Fibroblast of skin of back (primary cell): ENCODE measurements around the gene ILF3. TPM values are rescaled to one million over a fixed set of nuclear protein-coding genes. Genes with fewer than 3 reads are reported as not detected.

Experiments
- DNase-seq: peaks from one replicate; pipeline ENCODE4 v3.0.0-alpha.2; 2013
- polyA plus RNA-seq, 2 experiments: library from polyadenylated mRNA; unstranded; fragments of 120-200 nt; gene quantifications; one replicate each; pipeline ENCODE4 v1.2.1, GENCODE V29; 2013; ENCODE audit not compliant: insufficient read length in 2 of 2

The ILF3 gene
- polyA plus RNA-seq (2013, experiment 1 of 2; ENCODE audit: insufficient read length), result 195 TPM
- 87.8 TPM for polyA plus RNA-seq (2013, experiment 2 of 2; ENCODE audit: insufficient read length)

DNA sequence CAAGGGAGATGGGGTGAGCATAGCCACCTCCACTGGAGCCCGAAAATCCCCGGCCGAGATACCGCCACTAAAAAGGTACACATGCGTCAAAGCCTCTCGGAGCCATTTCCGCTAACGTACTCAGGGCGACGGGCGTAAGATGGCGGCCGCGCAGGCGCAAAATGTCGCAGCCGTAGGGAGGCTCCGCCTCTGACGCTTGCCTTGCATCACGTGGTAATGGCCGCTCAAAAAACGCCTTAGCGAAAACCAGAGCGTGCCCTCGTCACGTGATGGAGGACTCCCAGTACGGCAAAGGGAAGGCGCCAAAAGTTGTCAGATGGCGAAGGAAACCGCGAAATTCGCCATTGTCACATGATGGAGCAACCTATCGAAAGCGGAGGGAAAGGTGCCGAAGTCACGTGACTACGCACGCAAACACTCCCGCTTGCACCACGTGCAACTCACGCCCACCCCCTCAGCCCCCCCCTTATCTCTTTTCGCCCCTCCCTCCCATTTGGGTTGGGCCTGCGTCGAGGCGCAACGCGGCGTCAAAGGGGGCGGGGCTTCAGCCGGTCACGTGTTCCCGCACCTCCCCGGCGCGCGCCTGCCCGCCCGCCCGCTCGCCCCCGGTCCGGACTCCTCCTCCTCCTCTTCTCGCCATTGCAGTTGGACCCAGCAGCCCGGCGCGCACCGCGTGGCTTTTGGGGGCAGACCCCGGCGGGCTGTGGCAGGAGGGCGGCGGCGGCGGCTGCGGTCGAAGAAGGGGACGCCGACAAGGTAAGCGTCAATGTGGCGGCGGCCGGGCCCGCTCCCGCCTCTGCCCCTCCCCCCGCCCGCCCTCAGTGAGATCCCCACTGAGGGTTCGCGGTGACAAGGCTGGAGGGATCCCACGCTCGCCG is at the start of gene ILF3:
ILF3 (plus strand) TSS at position 615 of the 878 bp plus-strand sequence. CDS start 16,260 bp downstream, outside the sequence.
- DNase-seq, result peak; percentile 100

DNA sequence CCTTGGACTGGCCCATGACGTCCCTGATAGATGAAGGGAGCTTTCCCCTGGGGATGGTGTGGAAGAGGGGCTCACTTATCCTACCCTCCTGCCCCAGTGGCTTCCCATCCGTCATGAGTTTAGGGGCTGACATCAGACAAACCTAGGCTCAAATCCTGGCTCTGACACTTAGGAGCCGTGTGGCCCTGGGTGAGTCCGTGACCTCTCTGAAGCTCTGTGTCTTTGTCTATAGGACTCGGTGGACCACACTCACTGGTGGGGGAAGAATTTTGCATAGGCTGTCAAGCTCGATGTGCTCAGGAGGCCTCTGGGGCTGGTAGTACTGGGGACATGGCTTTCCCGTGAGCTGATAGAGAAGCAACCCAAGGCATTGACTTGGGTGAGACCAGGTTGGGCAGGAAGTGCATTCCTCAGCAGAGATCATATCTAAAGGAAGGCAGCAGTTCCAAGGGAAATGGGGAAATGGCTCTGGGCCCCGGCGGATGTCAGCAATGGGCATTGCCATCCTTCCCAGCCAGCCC is 49.6 kb upstream of the ILF3 start:
- DNase-seq, result no peak

DNA sequence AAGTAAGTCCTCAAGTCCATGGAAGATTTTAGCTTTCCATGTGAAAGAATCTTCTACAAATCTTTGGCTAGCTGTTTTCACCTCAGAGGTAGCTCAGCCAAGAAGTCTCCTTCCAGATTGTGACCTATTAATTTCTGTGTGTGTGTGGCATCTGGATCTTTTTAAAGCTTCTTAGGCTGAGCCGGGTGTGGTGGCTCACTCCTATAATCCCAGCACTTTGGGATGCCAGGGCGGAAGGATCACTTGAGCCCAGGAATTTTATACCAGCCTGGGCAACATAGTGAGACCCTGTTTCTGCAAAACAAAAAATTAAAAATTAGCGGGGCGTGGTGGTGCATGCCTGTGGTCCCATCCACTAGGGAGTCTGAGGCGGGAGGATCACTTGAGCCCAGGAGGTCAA is 42.2 kb upstream of the ILF3 start:
- no peak for DNase-seq

DNA sequence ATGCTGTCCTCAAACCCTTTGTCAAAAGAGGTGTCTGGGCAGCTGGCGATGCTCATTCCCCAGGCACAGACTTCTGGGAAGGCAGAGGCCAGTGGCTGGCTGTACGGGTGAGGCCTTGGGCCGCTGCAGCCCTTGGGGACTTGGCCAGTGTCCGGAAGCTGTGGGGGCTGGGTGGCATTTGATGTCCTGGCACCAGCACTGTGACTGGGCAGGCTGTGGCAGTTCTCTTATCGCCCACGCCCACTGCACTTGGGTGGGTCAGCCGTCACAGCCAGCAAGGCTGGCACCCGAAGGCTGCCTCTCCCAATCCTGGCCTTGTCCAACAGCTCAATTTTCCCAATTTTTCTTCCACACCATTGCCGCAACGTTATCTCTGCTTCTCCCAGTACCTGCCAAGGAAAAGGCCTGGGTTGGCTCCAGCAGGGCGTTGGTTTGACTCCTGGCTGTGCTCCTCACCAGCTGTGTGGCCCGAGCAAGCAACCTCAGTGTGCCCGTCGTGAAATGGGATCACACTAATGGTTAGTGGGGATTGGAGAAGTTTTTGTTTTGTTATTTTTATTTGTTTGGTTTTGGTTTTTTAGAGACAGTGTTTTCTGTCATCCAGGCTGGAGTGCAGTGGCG is 41.5 kb upstream of the ILF3 start:
- no peak for DNase-seq

DNA sequence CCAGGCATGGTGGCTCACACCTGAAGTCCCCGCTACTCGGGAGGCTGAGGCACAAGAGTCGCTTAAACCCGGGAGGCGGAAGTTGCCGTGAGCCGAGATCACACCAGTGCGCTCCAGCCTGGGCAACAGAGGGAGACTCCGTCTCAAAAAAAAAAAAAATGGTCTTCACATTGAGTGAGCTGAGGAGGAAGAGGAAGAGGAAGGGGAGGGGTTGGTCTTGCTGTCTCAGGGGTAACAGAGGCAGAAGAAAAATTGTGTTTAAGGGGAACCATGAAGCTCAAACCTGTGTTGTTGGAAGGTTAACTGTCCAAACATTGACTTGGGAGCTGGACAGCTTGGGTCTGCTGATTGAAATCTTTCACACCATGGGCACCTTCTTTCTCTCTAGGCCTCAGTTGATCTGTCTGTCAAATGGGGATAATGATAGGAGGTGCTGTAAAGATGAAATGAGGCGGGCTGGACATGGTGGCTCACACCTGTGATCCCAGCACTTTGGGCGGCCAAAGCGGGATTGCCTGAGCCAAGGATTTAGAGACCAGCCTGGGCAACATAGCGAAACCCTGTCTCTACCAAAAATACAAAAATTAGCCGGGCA is 38.6 kb upstream of the ILF3 start:
- DNase-seq, result no peak

DNA sequence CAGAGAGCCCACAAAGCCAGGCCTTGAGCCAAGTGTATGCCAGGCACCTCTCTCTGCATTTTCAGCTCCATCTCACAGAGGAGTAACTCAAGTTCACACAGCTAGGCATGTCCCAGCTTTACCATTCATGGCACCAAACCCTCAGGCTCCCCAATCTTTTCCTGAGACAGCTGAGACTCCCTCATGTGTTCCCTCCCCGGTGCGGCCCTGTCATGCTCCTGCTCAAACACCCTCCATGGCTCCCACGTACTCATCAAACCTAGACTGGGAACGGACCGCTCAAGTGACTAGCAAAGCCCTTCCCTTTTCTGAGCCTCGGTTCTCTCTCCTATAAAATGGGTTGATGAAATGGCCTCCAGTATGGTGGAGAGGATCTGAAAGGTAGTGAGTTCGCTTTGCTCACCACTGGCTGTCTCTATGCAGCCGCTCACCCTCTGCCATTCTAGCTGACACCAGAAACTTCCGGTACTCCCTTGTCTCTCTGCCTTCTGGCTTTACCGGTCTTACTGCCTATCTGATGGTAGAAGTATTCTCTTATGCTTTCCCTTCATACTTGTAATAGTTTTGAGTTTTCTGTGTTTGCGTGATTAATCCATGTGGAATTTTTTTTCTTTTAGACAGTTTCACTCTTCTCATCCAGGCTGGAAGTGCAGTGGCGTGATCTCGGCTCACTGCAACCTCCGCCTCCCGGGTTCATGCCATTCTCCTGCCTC is 36.6 kb upstream of the ILF3 start:
- peak; percentile 93 for DNase-seq

DNA sequence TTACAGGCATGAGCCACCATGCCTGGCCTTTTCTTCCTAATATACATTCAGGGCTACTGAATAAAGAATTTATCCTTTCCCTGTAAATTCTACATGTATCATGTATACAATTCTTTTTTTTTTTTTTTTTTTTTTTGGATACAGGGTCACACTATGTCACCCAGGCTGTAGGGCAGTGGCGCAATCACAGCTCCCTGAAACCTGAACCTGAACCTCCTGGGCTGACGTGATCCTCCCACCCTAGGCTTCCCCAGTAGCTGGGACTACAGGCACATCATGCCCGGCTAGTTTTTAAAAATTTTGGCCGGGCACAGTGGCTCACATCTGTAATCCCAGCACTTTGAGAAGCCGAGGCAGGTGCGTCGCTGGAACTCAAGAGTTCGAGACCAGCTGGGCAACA is 35.3 kb upstream of the ILF3 start:
- DNase-seq, result no peak

DNA sequence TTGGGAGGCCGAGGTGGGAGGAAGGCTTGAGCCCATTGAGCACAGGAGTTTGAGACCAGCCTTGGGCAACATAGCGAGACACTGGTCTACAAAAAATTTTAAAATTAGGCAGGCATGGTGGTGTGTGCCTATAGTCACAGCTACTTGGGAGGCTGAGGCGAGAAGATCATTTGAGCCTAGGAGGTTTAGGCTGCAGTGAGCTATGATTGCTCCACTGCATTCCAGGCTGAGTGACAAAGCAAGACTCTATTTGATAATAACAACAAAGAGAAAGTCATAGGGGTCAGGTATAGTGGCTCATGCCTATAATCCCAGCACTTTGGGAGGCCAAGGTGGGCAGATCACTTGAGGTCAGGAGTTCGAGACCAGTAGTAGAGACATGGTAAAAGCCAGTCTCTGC is 33.4 kb upstream of the ILF3 start:
- DNase-seq, result no peak

DNA sequence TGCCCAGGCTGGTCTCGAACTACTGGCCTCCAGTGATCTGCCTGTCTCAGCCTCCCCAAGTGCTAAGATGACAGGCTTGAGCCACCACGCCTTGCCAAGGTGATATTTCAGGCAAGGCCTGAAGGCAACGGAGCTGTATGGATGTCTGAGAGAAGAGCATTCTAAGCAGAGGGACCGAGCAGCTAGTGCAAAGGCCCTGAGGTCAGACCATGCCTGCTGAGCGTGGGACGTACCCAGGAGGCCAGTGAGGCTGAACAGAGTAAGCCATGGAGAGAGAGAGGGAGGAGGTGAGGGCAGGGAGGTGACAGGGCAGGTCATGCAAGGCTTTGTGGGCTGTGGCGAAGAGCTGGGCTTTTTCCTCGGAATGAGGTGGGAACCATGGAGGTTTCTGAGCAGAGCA is 32.2 kb upstream of the ILF3 start:
- DNase-seq, result no peak

DNA sequence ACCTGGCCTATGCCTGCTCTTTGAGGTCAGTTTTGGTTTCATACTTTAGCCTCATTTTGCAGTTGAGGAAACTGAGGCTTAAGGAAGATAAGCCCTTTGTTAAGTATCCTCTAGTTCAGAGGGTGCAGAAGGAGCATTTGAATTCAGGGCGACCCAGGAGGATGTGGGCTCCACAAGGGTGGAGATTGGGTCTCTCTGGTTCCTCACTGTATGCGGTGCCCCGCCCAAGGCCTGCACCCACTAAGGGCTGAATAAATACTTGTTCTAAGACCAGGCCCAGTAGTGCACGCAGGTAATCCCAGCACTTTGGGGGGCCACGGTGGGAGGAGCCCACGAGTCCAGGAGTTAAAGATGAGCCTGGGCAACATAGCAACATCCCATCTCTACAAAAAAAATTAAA is 29.6 kb upstream of the ILF3 start:
- DNase-seq, result no peak

DNA sequence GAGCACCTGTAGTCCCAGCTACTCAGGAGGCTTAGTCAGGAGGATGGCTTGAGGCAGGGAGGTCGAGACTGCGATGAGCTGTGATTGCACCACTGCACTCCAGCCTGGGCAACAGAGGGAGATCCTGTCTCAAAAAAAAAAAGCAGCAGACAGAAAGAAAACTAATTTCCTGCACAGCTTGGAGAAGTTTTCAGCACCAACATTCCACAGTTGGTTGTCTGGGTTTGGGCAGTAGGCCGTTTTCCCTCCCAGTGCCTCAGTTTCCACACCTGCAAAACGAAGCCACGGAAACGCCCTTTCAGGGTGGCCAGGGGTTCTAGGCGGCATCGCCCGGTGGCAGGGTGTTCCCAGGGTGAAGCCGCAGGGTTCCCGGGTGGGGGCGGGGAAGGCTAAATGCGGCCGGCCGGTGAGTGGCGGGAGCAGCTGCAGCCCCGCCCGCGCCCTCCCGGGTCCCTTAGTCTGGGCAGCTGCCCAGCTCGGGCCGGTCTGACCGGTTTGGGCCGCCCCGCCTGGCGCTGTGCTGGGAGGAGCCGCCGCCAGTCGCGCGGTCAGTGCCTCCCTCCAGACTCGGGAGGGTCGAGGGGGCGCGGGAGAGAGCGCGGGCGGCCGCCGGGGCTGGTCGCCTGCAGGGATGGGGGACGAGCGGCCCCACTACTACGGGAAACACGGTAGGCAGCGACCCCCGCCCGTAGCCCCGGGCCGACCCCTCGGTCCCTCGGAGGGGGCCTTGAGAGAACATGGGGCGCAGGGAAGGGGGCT is 29.0 kb upstream of the ILF3 start, which contains the start of gene SLC44A2:
SLC44A2 (plus strand) TSS at position 551 of the 759 bp plus-strand sequence; CDS start at position 632, 81 bp downstream.
- DNase-seq, result peak; percentile 54

DNA sequence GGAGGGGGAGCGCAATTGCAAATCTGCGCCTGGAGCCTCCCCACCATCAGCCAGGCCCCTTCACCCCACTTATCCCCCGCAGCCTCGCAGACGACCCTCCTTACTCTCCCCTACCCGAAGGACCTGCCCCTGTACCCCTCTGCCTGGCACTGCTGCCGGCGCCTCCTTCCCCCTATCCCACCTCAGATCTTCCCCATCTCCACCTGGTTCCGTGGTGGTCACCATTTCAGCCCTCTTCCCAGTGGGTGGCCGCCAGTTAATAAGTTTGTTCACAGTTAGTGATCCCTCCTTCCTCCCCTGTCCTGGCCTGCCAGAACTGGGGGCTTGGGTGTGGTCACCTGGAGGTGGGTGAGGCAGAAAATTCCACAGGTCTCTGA is 28.4 kb upstream of the ILF3 start:
- DNase-seq, result no peak

DNA sequence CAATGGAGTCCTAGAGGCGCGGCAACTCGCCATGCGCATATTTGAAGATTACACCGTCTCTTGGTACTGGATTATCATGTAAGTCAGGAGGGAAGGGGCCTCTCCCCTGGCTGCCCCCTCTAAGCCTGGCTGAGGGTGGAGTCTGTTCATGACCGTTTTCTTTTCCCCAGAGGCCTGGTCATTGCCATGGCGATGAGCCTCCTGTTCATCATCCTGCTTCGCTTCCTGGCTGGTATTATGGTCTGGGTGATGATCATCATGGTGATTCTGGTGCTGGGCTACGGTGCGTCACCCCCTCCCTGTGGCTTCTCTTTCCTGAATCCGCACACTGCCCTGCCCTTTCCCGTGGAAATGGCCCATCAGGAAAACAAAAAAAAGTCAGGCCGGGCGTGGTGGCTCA is 22.3 kb upstream of the ILF3 start:
- DNase-seq, result no peak

DNA sequence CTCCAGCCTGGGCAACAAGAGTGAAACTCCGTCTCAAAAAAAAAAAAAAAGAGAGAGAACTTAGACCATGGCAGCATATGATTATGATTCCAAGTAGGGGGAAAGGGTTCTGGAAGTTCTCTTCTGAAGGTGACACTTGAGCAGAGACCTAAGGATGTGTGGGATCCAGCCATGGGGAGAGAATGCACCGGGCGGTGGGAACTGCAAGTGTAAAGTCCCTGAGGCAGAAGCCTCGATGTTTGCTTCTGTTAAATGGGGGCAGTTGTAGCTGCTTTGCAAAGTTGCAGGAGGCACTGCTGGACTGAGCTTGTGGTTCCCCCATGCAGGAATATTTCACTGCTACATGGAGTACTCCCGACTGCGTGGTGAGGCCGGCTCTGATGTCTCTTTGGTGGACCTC is 19.7 kb upstream of the ILF3 start:
- no peak for DNase-seq

DNA sequence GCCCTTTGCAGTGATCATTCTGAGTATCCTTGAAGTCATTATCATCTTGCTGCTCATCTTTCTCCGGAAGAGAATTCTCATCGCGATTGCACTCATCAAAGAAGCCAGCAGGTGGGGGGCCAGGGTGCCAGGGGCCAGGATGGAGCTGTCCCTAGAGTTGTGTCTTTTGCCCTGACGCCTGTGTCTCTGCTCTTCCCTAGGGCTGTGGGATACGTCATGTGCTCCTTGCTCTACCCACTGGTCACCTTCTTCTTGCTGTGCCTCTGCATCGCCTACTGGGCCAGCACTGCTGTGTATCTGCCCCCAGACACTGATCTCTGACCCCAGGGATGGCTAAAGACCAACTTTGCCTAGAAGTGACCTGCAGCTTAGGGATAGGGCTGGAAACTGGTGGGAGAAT is 19.2 kb upstream of the ILF3 start:
- DNase-seq, result no peak

DNA sequence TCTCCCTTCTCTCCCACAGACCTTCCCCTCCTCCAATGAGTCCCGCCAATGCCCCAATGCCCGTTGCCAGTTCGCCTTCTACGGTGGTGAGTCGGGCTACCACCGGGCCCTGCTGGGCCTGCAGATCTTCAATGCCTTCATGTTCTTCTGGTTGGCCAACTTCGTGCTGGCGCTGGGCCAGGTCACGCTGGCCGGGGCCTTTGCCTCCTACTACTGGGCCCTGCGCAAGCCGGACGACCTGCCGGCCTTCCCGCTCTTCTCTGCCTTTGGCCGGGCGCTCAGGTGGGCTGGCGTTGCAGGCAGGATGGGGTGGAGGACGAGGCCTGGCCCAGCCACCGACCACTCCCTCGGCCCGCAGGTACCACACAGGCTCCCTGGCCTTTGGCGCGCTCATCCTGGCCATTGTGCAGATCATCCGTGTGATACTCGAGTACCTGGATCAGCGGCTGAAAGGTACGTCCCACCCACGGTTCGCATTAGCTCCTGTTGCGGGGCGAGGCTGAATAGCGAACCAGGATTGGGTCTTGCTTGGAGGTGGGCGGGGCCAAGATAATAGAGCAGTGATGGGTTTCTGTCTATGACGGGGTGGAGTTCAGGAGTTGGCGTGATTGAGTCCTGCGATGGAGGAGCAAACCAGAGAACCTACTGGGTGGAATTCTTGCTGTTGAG is 17.7 kb upstream of the ILF3 start:
- DNase-seq, result no peak

DNA sequence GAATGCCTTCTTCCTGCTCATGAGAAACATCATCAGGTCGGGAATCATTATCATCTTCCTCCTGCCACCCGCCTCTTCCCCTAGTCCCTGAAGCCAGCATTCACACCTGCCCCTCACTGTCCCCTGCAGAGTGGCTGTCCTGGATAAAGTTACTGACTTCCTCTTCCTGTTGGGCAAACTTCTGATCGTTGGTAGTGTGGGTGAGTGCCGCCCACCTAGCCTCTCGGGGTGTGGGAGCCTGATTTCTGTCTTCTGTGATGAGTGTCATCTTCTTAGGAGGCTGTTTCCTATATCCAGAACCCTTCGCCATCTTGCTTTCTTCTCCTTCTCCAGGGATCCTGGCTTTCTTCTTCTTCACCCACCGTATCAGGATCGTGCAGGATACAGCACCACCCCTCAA is 16.3 kb upstream of the ILF3 start:
- DNase-seq, result no peak

DNA sequence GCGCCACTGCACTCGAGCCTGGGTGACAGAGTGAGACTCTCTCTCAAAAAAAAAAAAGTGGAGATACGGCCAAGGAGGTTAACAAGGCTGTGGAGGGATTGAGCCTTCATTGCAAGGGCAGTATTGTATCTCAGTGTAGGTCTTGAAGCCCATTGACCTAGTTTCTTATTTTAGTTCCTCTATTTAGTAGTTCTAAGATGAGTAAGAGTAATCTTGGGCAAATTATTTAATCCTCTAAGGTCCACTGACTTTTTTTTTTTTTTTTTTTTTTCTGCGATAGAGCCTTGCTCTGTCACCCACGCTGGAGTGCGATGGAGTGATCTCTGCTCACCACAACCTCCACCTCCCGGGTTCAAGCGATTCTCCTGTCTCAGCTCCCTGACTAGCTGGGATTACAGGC is 14.3 kb upstream of the ILF3 start:
- no peak for DNase-seq

DNA sequence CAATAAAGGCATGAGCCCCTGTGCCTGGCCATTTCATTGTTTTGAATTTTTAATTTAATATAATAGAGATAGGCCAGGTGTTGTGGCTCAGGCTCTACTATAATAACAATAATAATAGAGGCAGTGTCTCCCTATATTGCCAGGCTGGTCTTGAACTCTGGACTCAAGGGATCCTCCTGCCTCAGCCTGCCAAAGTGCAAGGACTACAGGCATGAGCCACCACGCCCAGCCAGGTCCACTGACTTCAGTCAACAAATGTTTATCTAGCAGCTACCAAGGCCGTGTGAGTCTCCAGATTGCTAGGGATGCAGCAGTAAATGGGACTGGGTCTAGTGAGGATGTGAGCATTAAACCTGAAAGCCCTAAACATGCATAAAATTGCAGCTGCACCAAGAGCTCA is 13.8 kb upstream of the ILF3 start:
- no peak for DNase-seq

DNA sequence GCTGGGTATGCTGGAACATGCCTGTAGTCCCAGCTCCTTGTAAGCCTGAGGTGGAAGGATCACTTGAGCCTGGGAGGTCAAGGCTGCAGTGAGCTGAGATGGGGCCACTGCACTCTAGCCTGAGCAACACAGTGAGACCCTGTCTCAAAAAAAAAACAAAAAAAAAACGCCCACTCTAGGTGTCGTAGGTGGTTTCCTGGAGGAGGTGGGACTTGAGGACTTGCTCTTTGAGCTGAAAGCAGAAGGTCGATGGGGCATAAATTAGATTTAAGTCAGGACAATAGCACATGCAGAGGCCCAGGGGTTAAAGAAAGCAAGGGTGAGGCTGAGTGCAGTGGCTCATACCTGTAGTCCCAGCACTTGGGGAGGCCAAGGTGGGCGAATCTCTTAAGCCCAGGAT is 12.9 kb upstream of the ILF3 start:
- no peak for DNase-seq

DNA sequence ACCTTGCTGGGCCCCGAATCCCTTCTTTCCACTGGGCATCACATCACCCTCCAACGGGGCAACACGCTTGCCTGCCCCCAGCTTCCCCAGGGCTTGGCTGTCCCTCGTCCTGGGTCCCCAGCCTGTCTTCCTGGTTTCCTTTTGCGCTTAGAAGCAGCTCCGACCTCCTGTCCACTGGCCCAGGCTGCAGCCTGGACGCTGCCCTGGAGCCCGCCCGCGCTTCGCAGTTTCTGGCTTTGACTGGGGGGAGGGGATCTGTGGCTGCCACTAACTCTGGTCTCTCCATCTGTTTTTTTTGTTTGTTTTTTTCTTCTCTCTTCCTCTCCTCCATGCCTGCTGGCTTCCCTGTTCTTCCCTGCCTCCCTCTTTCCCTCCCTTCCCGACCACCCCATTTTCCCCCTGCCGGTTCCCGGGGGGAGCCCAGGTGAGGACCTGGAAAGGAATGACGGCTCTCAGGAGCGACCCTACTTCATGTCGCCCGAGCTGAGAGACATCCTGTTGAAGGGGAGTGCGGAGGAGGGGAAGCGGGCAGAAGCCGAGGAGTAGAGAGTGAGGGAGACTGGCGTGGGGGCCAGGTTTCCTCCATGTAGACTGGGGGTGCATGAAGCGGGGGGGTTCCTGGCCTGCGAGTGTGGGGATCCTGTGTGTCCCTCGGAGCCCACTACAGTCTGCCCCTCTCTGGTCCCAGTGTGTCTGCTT is 11.5 kb upstream of the ILF3 start:
- DNase-seq, result no peak
